GM12864 (cell line): ENCODE measurements around the gene ERAS.

Source experiments
- DNase-seq: peaks from one replicate; pipeline ENCODE4 v3.0.0-alpha.2; 2011; ENCODE audit warnings: low read depth
- H3K4me3 ChIP-seq: 2 replicates; pipeline ENCODE4 v1.5.1; 2011; ENCODE audit warnings: mild to moderate bottlenecking, low read depth, low read length, control low read depth
- CTCF ChIP-seq: IDR thresholded peaks from 2 replicates; pipeline ENCODE4 v1.5.1; 2011; ENCODE audit warnings: low read depth, mild to moderate bottlenecking, moderate library complexity, low read length, control low read depth, inconsistent platforms; ENCODE audit errors: missing control alignments

ERAS gene

GRCh38 chrX:48785186-48785539, 41.1 kb upstream of the ERAS start:
- no peak for TF ChIP-seq CTCF
- DNase-seq: no peak
- H3K4me3 ChIP-seq: no peak overlapping the region

GRCh38 chrX:48785540-48786214, 40.6 kb upstream of the ERAS start:
- TF ChIP-seq CTCF: no peak
- H3K4me3 ChIP-seq: no peak overlapping the region
- DNase-seq: no peak

- no peak within 1 kb of the TSS for H3K4me3 ChIP-seq
- no peak for TF ChIP-seq CTCF
- no peak for DNase-seq
These were observed 39.9 kb upstream of the ERAS start, which contains the start of gene GATA1 for GRCh38 chrX:48786341-48786800. Gene GATA1 (plus strand): TSS chrX:48786590. CDS start chrX:48791110, 4,520 bp downstream.

- no peak overlapping the region for H3K4me3 ChIP-seq
- no peak for TF ChIP-seq CTCF
- no peak for DNase-seq
These were observed 39.3 kb upstream of the ERAS start for GRCh38 chrX:48786825-48787504.

- DNase-seq: no peak
- TF ChIP-seq CTCF: no peak
- H3K4me3 ChIP-seq: no peak overlapping the region
These were observed 38.5 kb upstream of the ERAS start for GRCh38 chrX:48787505-48788443.

GRCh38 chrX:48789366-48790220, 36.7 kb upstream of the ERAS start:
- no peak for TF ChIP-seq CTCF
- no peak overlapping the region for H3K4me3 ChIP-seq
- DNase-seq: no peak
